ENCODE data around the gene GOLGA8N.

GOLGA8N gene

GRCh38 chr15:32649342-32649741, 56.1 kb downstream of the GOLGA8N start:
- peak; percentile 45 for DNase-seq (ENCODE audit: low read depth)
- H3K4me3 ChIP-seq (ENCODE audit: low read length): no peak overlapping the region
- TF ChIP-seq, protein P1, sequence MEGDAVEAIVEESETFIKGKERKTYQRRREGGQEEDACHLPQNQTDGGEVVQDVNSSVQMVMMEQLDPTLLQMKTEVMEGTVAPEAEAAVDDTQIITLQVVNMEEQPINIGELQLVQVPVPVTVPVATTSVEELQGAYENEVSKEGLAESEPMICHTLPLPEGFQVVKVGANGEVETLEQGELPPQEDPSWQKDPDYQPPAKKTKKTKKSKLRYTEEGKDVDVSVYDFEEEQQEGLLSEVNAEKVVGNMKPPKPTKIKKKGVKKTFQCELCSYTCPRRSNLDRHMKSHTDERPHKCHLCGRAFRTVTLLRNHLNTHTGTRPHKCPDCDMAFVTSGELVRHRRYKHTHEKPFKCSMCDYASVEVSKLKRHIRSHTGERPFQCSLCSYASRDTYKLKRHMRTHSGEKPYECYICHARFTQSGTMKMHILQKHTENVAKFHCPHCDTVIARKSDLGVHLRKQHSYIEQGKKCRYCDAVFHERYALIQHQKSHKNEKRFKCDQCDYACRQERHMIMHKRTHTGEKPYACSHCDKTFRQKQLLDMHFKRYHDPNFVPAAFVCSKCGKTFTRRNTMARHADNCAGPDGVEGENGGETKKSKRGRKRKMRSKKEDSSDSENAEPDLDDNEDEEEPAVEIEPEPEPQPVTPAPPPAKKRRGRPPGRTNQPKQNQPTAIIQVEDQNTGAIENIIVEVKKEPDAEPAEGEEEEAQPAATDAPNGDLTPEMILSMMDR (IDR thresholded peaks at IDR 0.05; ENCODE audit: insufficient read depth, low read depth, low read length, missing control alignments): peak; percentile 51

GRCh38 chr15:32651229-32651837, 58.1 kb downstream of the GOLGA8N start:
- DNase-seq (ENCODE audit: low read depth): peak; percentile 77
- TF ChIP-seq, protein P1 (IDR thresholded peaks at IDR 0.05; ENCODE audit: insufficient read depth, low read depth, low read length, missing control alignments): peak; percentile 99
- no peak overlapping the region for H3K4me3 ChIP-seq (ENCODE audit: low read length)

DNA sequence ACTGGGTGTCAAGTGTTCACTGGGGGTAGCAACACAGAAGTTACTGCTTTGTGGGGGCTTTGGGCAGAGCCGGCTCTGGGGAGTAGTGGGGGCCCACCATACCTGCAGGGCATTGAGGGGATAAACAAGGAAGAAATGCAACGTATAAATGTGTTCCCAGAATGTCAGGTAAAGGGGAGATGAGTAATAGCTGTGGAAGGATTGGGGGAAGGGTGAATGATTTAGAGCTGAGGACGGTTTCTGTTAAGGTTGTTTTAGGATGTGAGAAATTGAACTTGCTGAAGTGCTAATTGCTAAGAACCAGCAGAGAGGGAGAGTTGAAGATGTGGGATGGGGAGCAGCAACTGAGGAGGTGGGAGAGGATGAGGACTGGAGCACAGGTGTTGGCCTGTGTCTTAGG, 58.9 kb downstream of the GOLGA8N start:
- H3K4me3 ChIP-seq (ENCODE audit: low read length): no peak overlapping the region
- DNase-seq (ENCODE audit: low read depth): peak; percentile 52
- TF ChIP-seq, protein P1 (IDR thresholded peaks at IDR 0.05; ENCODE audit: insufficient read depth, low read depth, low read length, missing control alignments): no peak

GRCh38 chr15:32656091-32656490, 62.8 kb downstream of the GOLGA8N start:
- TF ChIP-seq, protein P1 (IDR thresholded peaks at IDR 0.05; ENCODE audit: insufficient read depth, low read depth, low read length, missing control alignments): no peak
- DNase-seq (ENCODE audit: low read depth): no peak

DNA sequence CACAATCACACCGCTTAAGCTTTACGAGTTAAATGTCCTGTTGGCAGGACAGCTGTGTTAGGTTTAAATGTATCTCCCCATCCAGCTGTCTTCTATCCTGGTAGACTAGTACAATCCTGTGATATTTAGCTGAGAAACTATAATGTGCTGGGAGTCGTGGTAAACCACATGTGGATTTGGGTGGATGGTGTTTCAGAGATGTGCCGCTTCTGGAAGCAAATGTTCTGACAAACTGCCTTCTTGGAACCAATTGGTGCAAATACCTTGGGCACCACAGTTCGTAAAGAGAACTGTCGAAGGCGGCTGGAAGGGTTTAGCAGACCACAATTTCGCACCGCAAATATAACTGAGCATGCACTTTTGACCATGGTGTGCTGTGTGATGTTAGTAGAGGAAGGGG, 63.2 kb downstream of the GOLGA8N start:
- DNase-seq (ENCODE audit: low read depth): no peak
- TF ChIP-seq, protein P1 (IDR thresholded peaks at IDR 0.05; ENCODE audit: insufficient read depth, low read depth, low read length, missing control alignments): no peak
- H3K4me3 ChIP-seq (ENCODE audit: low read length): no peak overlapping the region

More at GRCh38 chr15:32656091-32656490, 62.8 kb downstream of the GOLGA8N start:
- no peak overlapping the region for H3K4me3 ChIP-seq (ENCODE audit: low read length)
